ENCODE results near the gene SETD7. TPM values are rescaled to one million over a fixed set of nuclear protein-coding genes. Genes with fewer than 3 reads are reported as not detected.

The SETD7 gene
- total and polyA plus RNA-seq, 2 of the 8 experiments (the other 6 are each of a cell fraction or from before 2014, with no cell fraction given) = 1.5 to 4.6 TPM

GRCh38 chr4:139585473-139585872, 29.5 kb upstream of the SETD7 start:
- Histone ChIP-seq H3K18ac (ENCODE audit: extremely low read depth, low read length) (no peak overlapping the region), H3K56ac (replicated peaks; ENCODE audit: insufficient read length, low read depth, low read length) (no peak overlapping the region), H3K4ac (replicated peaks; ENCODE audit: insufficient read length, low read depth, low read length) (no peak overlapping the region), H3K27me3 (replicated peaks in 1 of 4; ENCODE audit: control insufficient read depth in 3 of 4, extremely low read depth in 1 of 4, insufficient read depth in 3 of 4, low read length in 3 of 4) (peaks cover 0 to under 1% (median 0%) of the 10 kb centered on the region in 4 experiments; a peak in 2 of 7 replicates), H3K4me3 (ENCODE audit: extremely low read depth in 1 of 4, insufficient read depth in 2 of 4, low read depth in 3 of 4, low read length in 4 of 4) (no peak overlapping the region), H3K4me1 (replicated peaks in 1 of 4; ENCODE audit: control insufficient read depth in 3 of 4, insufficient read depth in 4 of 4, low read length in 3 of 4) (no peaks in the 10 kb centered on the region), H2AK5ac (ENCODE audit: low read depth, low read length) (no peak overlapping the region), H3K79me1 (ENCODE audit: low read depth, low read length) (no peaks in the 10 kb centered on the region), H3K4me2 (ENCODE audit: insufficient read depth in 1 of 2, low read depth in 2 of 2, low read length in 2 of 2) (no peak overlapping the region), H3K23me2 (ENCODE audit: low read depth, low read length) (no peaks in the 10 kb centered on the region), H3K23ac (ENCODE audit: insufficient read length) (no peak overlapping the region), H2BK12ac (ENCODE audit: low read depth, low read length) (no peak overlapping the region), H4K5ac (ENCODE audit: insufficient read length, low read depth, low read length) (no peak overlapping the region), H4K91ac (replicated peaks; ENCODE audit: insufficient read length, low read length) (no peak overlapping the region), H4K20me1 (replicated peaks in 1 of 2; ENCODE audit: control insufficient read depth in 1 of 2, insufficient read depth in 2 of 2, low read length in 2 of 2) (no peaks in the 10 kb centered on the region), H3K9me3 (ENCODE audit: insufficient read depth in 2 of 2, low read depth in 1 of 2, low read length in 1 of 2) (no peaks in the 10 kb centered on the region), H3K9ac (replicated peaks in 1 of 4; ENCODE audit: extremely low read depth in 1 of 4, low read depth in 3 of 4, low read length in 3 of 4) (no peak overlapping the region), H3K36me3 (ENCODE audit: control insufficient read depth in 2 of 4, insufficient read depth in 4 of 4, low read length in 3 of 4) (no peaks in the 10 kb centered on the region), H3K14ac (ENCODE audit: insufficient read length) (no peak overlapping the region), H4K8ac (ENCODE audit: extremely low read depth, insufficient read depth, low read length) (no peak overlapping the region), H2BK5ac (ENCODE audit: low read depth, low read length) (no peak overlapping the region), H3K27ac (ENCODE audit: low read depth, low read length) (no peak overlapping the region), H2BK120ac (replicated peaks; ENCODE audit: low read depth, low read length) (no peak overlapping the region), H2BK20ac (ENCODE audit: low read length) (no peak overlapping the region), H2AFZ (ENCODE audit: low read length) (no peak overlapping the region), H3K79me2 (ENCODE audit: control insufficient read depth in 1 of 2, insufficient read depth in 2 of 2, low read length in 2 of 2) (no peaks in the 10 kb centered on the region), H2BK15ac (ENCODE audit: low read length) (no peak overlapping the region)
- DNase-seq (ENCODE audit: low read depth in 1 of 2, low spot score in 2 of 2) (no peak), FAIRE-seq (no peak)
- CTCF ChIA-PET (ENCODE audit: partially characterized antibody) = interaction anchor here (0.8 to 1.3 kb wide), 4 partner anchors 17 to 71 kb away, joined by 3 to 5 read pairs (median 4); no protein-coding TSS in a partner anchor
- POLR2A ChIA-PET (ENCODE audit: partially characterized antibody) = no interaction called here
- WGBS, 2 experiments (ENCODE audit: extremely low coverage in 1 of 2, insufficient coverage in 1 of 2, insufficient read length in 1 of 2, insufficient replicate concordance in 2 of 2, low coverage in 1 of 2, low lambda C conversion rate in 2 of 2, missing lambda C conversion rate in 1 of 2) = 89% methylated on average over 4 of the region's 4 CpGs; no CpG with 5 or more reads in 1 of the 2 experiments
- TF ChIP-seq RXRA (IDR thresholded peaks at IDR 0.05; ENCODE audit: insufficient read depth, low read depth, low read length) (no peak), SIN3A (conservative IDR thresholded peaks at IDR 0.05 in 1 of 2, IDR thresholded peaks at IDR 0.05 in 1 of 2; ENCODE audit: low read depth in 1 of 2, low read length in 2 of 2) (no peak), KDM5A (IDR thresholded peaks at IDR 0.05; ENCODE audit: low read length) (no peak), CBX8 (IDR thresholded peaks at IDR 0.05; ENCODE audit: borderline replicate concordance, low read depth, low read length) (no peak), TEAD4 (IDR thresholded peaks at IDR 0.05; ENCODE audit: low read depth, low read length) (no peak), TBP (IDR thresholded peaks at IDR 0.05; ENCODE audit: low read depth, low read length) (no peak), SP4 (IDR thresholded peaks at IDR 0.05; ENCODE audit: low read length) (no peak), CEBPB (IDR thresholded peaks at IDR 0.05; ENCODE audit: low read depth, low read length) (no peak), POLR2A (IDR thresholded peaks at IDR 0.05; ENCODE audit: control extremely low read depth in 1 of 2, low read depth in 2 of 2, low read length in 2 of 2) (no peak), EP300 (IDR thresholded peaks at IDR 0.05; ENCODE audit: borderline replicate concordance in 1 of 2, low read depth in 2 of 2, low read length in 2 of 2) (no peak)

All from H1 (cell line).